Parathyroid adenoma (tissue), 2 donors: ENCODE results near the gene AGBL3.

Experiments
- H2AFZ ChIP-seq: fragments of 300-600 bp; sonication (generic); one replicate; pipeline ENCODE4 v1.7.0; 2017; ENCODE audit warnings: antibody characterized with exemption, mild to moderate bottlenecking
- H3K27ac ChIP-seq: fragments of 300-600 bp; sonication (generic); one replicate; pipeline ENCODE4 v1.7.0; 2017
- H3K27me3 ChIP-seq: fragments of 300-600 bp; sonication (generic); one replicate; pipeline ENCODE4 v1.7.0; 2017; ENCODE audit warnings: low read length; ENCODE audit not compliant: control insufficient read depth, insufficient read depth
- H3K36me3 ChIP-seq: fragments of 300-600 bp; sonication (generic); one replicate; pipeline ENCODE4 v1.7.0; 2017; ENCODE audit warnings: low read length; ENCODE audit not compliant: control insufficient read depth, insufficient read depth
- H3K4me1 ChIP-seq: fragments of 300-600 bp; sonication (generic); one replicate; pipeline ENCODE4 v1.7.0; 2017; ENCODE audit warnings: control low read depth
- H3K4me2 ChIP-seq: fragments of 300-600 bp; sonication (generic); one replicate; pipeline ENCODE4 v1.7.0; 2017; ENCODE audit warnings: low read length
- H3K4me3 ChIP-seq: fragments of 300-600 bp; sonication (generic); one replicate; pipeline ENCODE4 v1.7.0; 2017; ENCODE audit warnings: low read depth, low read length
- H3K79me2 ChIP-seq: fragments of 300-600 bp; sonication (generic); one replicate; pipeline ENCODE4 v1.7.0; 2017; ENCODE audit warnings: control low read depth
- H3K9ac ChIP-seq: fragments of 300-600 bp; sonication (generic); one replicate; pipeline ENCODE4 v1.7.0; 2017; ENCODE audit warnings: mild to moderate bottlenecking
- H3K9me3 ChIP-seq: fragments of 300-600 bp; sonication (generic); one replicate; pipeline ENCODE4 v1.7.0; 2017; ENCODE audit warnings: low read length; ENCODE audit not compliant: control insufficient read depth
- TF ChIP-seq, protein P1 (sequence below): fragments of 300-600 bp; sonication (generic); IDR thresholded peaks from one replicate; pipeline ENCODE4 v1.7.0; 2017; ENCODE audit warnings: antibody characterized with exemption, mild to moderate bottlenecking
- donor health status: primary hyperparathyroidism.

Gene AGBL3

DNA sequence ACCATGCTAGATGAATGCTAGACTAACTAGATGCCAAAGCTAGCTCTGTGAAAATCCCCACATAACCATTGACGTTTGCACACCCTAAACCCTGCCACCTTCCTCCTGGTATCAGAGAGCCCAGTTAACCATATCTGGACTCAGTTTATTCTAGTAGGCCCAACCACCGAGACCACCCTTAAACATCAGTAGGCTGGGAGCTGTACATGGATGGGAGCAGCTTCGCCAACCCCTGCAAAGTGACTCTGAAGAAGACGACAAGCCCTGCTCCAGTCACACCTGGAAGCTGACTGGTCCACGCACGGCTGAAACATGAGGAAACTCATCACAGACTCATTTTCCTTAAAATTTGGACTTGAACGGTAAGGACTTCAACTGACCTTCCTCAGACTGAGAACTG lies 188.6 kb downstream of the AGBL3 start:
- Histone ChIP-seq H3K9me3 (no peaks in the 10 kb centered on the region), H3K79me2 (no peaks in the 10 kb centered on the region), H2AFZ (no peak overlapping the region), H3K27me3 (no peaks in the 10 kb centered on the region), H3K9ac (no peak overlapping the region), H3K4me1 (no peaks in the 10 kb centered on the region), H3K4me2 (no peak overlapping the region), H3K27ac (no peak overlapping the region), H3K4me3 (no peak overlapping the region), H3K36me3 (no peaks in the 10 kb centered on the region)
- TF ChIP-seq, protein P1, sequence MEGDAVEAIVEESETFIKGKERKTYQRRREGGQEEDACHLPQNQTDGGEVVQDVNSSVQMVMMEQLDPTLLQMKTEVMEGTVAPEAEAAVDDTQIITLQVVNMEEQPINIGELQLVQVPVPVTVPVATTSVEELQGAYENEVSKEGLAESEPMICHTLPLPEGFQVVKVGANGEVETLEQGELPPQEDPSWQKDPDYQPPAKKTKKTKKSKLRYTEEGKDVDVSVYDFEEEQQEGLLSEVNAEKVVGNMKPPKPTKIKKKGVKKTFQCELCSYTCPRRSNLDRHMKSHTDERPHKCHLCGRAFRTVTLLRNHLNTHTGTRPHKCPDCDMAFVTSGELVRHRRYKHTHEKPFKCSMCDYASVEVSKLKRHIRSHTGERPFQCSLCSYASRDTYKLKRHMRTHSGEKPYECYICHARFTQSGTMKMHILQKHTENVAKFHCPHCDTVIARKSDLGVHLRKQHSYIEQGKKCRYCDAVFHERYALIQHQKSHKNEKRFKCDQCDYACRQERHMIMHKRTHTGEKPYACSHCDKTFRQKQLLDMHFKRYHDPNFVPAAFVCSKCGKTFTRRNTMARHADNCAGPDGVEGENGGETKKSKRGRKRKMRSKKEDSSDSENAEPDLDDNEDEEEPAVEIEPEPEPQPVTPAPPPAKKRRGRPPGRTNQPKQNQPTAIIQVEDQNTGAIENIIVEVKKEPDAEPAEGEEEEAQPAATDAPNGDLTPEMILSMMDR = no peak

DNA sequence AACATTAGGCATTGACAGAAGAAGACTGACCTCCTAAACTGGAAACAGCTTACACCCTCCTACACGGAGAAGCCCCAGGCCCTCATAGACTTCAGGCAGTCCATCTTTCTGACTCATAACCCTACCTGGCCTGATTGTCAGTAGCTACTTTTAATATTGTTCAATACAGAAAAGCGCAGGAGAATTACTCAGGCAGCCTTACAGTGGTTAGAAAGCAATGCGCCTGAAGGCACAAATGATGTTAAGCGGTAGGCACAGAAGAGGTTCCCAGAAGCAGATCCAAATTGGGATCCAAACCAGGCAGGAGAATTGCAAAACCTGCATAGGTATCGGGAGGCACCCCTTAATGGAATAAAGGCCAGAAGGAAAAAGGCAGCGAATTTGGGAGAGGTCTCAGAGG lies 189.6 kb downstream of the AGBL3 start:
- H3K27ac ChIP-seq = no peak overlapping the region
- no peaks in the 10 kb centered on the region for H3K79me2 ChIP-seq
- TF ChIP-seq, protein P1 = no peak
- H3K4me3 ChIP-seq = no peak overlapping the region
- no peak overlapping the region for H3K4me2 ChIP-seq
- no peak overlapping the region for H3K9ac ChIP-seq
- no peaks in the 10 kb centered on the region for H3K36me3 ChIP-seq
- H3K9me3 ChIP-seq = no peaks in the 10 kb centered on the region
- H2AFZ ChIP-seq = no peak overlapping the region
- no peaks in the 10 kb centered on the region for H3K4me1 ChIP-seq
- H3K27me3 ChIP-seq = no peaks in the 10 kb centered on the region

DNA sequence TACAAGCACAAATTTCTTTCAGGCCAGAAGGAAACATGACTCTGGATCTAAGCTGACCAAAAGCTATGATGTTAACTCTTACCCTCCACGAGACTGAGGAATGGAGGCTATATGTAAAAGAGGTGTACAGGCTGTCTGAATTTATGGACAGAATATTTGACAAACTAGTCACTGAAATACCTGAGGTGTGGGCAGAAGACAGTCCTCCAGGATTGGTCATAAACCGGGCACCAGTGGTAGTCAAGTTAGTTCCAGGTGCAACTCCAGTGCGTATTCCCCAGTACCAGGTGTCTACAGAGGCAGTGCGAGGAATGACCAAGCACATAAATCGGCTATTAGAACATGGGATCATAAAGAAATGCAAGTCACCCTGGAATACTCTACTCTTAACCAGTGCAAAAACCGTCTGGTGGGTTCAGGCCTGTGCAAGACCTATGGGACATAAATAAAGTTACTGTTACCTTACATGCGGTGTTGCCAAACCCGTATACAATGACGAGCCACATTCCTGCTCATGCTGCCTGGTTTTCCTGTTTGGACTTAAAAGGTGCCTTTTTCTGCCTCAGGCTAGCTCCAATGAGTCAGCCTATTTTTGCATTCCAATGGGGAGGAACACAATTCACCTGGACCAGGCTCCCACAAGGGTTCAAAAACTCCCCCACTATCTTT lies 190.9 kb downstream of the AGBL3 start:
- Histone ChIP-seq H3K27ac (no peak overlapping the region), H3K4me2 (no peak overlapping the region), H3K9ac (no peak overlapping the region), H2AFZ (no peak overlapping the region), H3K36me3 (no peaks in the 10 kb centered on the region), H3K4me1 (no peaks in the 10 kb centered on the region), H3K27me3 (no peaks in the 10 kb centered on the region), H3K9me3 (no peaks in the 10 kb centered on the region), H3K79me2 (no peaks in the 10 kb centered on the region), H3K4me3 (no peak overlapping the region)
- TF ChIP-seq, protein P1 = no peak

DNA sequence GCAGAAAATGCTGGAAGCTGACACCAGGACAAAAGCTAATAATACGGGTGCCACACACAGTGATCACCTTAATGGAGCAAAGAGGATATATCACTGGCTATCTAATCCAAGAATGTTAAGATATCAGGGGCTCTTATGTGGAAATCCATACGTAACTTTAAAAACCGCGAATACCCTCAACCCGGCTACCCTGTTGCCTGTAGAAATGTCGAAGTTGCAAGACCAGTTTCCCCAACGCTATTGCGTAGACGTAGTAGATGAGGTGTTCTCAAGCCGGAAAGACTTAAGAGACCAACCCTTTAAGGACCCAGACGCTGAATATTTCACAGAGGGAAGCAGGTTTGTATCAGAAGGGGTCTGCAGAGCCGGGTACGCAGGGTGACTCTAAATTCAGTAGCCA lies 192.1 kb downstream of the AGBL3 start:
- Histone ChIP-seq H3K36me3 (no peaks in the 10 kb centered on the region), H3K9me3 (no peaks in the 10 kb centered on the region), H3K4me1 (no peaks in the 10 kb centered on the region), H3K4me3 (no peak overlapping the region), H3K4me2 (no peak overlapping the region), H3K79me2 (no peaks in the 10 kb centered on the region), H3K9ac (no peak overlapping the region), H3K27me3 (no peaks in the 10 kb centered on the region), H2AFZ (no peak overlapping the region), H3K27ac (no peak overlapping the region)
- TF ChIP-seq, protein P1 = no peak

DNA sequence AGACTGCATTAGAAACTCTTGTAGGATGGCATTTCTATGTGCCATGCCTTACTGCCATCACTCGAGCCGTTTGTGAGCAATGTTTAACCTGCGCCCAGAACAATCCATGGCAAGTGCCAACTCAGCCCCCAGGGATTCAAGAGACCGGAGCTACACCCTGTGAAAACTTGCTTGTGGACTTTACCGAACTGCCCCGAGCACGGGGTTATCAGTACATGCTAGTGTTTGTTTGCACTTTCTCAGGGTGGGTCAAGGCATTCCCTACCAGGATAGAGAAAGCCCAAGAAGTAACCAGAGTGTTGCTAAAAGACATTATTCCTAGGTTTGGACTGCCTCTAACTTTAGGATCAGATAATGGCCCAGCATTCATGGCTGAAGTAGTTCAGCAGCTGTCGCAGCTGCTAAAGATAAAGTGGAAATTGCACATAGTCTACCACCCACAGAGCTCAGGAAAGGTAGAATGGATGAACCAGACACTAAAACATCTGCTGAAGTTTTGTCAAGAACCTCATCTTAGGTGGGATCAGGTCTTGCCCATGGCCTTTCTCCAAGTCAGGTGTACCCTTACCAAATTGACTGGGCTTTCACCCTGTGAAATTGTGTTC lies 193.1 kb downstream of the AGBL3 start:
- no peak overlapping the region for H3K9ac ChIP-seq
- H3K27me3 ChIP-seq = no peaks in the 10 kb centered on the region
- H3K27ac ChIP-seq = no peak overlapping the region
- H3K36me3 ChIP-seq = no peaks in the 10 kb centered on the region
- H3K79me2 ChIP-seq = no peaks in the 10 kb centered on the region
- no peaks in the 10 kb centered on the region for H3K4me1 ChIP-seq
- no peak overlapping the region for H2AFZ ChIP-seq
- H3K9me3 ChIP-seq = no peaks in the 10 kb centered on the region
- H3K4me3 ChIP-seq = no peak overlapping the region
- no peak overlapping the region for H3K4me2 ChIP-seq
- TF ChIP-seq, protein P1 = no peak
